SU-DHL-6 (cell line): ENCODE data around the gene RAI14.

Source experiments
- EZH2phosphoT487 ChIP-seq: fragments of 200-600 bp; sonication (generic), shearing (Covaris generic); conservative IDR thresholded peaks from 2 replicates; pipeline ENCODE4 v1.6.1; 2018; ENCODE audit warnings: mild to moderate bottlenecking, antibody characterized with exemption, low read length, moderate library complexity, mixed read lengths
- TF ChIP-seq, protein P1 (sequence below): fragments of 200-600 bp; sonication (generic); IDR thresholded peaks from one replicate; pipeline ENCODE4 v1.5.1; 2017; ENCODE audit warnings: antibody characterized with exemption, mild to moderate bottlenecking, low read length, moderate library complexity; ENCODE audit not compliant: insufficient read depth, poor library complexity, severe bottlenecking

DNA sequence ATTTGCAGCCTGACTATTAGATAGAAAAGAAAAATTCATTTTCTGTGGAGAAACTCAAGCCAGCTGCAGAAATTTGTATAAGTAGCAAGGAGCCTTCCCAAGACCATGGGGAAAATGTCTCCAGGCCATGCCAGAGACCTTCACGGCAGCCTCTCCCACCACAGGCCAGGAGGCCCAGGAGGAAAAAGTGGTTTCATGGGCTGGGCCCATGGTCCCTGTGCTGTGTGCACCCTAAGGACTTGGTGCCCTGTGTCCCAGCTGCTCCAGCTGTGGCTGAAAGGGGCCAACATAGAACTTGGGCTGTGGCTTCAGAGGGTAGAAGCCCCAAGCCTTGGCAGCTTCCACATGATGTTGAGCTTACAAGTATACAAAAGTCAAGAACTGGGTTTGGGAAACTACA lies 109.5 kb downstream of the RAI14 start:
- TF ChIP-seq, protein P1, sequence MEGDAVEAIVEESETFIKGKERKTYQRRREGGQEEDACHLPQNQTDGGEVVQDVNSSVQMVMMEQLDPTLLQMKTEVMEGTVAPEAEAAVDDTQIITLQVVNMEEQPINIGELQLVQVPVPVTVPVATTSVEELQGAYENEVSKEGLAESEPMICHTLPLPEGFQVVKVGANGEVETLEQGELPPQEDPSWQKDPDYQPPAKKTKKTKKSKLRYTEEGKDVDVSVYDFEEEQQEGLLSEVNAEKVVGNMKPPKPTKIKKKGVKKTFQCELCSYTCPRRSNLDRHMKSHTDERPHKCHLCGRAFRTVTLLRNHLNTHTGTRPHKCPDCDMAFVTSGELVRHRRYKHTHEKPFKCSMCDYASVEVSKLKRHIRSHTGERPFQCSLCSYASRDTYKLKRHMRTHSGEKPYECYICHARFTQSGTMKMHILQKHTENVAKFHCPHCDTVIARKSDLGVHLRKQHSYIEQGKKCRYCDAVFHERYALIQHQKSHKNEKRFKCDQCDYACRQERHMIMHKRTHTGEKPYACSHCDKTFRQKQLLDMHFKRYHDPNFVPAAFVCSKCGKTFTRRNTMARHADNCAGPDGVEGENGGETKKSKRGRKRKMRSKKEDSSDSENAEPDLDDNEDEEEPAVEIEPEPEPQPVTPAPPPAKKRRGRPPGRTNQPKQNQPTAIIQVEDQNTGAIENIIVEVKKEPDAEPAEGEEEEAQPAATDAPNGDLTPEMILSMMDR: no peak
- TF ChIP-seq EZH2phosphoT487: no peak
